GM10266 (cell line): Measurements from ENCODE around the gene NIPAL3.
A peak's percentile ranks its signal among the peaks of the same experiment; 100 is the strongest.

ENCODE experiments used
- DNase-seq: peaks from one replicate; pipeline ENCODE4 v3.0.0; 2012; ENCODE audit errors: extremely low spot score
- TF ChIP-seq, protein P1 (sequence below): IDR thresholded peaks from 2 replicates; pipeline ENCODE4 v1.5.1; 2012; ENCODE audit warnings: mild to moderate bottlenecking, low read depth; ENCODE audit not compliant: control insufficient read depth, insufficient read depth; ENCODE audit errors: missing control alignments

Gene NIPAL3

DNA sequence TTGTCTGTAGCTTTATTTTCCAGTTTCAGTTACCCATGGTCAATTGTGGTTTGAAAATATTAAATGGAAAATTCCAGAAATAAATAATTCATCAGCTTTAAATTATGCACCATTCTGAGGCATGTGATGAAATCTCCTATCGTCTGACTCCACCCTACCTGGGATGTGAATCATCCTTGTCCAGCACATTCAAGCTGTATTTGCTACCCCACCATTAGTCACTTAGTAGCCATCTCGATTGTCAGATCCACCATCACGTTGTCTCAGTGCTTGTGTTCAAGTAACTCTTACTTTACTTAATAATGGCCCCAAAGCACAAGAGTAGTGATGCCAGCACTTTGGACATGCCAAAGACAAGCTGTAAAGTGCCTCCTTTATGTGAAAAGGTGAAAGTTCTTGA lies 6.1 kb upstream of the NIPAL3 start:
- TF ChIP-seq, protein P1, sequence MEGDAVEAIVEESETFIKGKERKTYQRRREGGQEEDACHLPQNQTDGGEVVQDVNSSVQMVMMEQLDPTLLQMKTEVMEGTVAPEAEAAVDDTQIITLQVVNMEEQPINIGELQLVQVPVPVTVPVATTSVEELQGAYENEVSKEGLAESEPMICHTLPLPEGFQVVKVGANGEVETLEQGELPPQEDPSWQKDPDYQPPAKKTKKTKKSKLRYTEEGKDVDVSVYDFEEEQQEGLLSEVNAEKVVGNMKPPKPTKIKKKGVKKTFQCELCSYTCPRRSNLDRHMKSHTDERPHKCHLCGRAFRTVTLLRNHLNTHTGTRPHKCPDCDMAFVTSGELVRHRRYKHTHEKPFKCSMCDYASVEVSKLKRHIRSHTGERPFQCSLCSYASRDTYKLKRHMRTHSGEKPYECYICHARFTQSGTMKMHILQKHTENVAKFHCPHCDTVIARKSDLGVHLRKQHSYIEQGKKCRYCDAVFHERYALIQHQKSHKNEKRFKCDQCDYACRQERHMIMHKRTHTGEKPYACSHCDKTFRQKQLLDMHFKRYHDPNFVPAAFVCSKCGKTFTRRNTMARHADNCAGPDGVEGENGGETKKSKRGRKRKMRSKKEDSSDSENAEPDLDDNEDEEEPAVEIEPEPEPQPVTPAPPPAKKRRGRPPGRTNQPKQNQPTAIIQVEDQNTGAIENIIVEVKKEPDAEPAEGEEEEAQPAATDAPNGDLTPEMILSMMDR, result no peak
- no peak for DNase-seq

- no peak for DNase-seq
- TF ChIP-seq, protein P1, result no peak
Observed at GRCh38 chr1:24410750-24411149, 4.9 kb upstream of the NIPAL3 start.

DNA sequence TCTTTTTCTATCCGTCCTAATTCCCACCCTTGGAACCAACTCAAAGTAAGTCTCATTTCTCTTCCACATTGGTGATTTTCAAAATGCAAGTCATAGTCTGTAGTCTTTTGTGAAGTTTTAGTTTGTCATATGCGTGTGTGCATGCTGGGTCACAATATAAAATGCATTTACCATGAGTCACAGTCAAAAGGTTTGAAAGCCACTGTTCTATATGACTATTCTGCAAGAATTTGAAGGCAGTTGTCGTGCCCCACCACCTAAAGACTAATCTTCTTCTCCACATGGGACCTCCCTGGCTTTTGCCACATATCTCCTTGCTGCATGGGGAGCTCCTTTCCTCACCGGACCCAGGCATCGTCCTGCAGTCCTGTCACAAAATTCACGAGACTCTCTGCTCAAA lies 3.6 kb upstream of the NIPAL3 start:
- DNase-seq, result no peak
- TF ChIP-seq, protein P1, result no peak

- DNase-seq, result no peak
- TF ChIP-seq, protein P1, result no peak
Observed at GRCh38 chr1:24412408-24412807, 3.2 kb upstream of the NIPAL3 start.

DNA sequence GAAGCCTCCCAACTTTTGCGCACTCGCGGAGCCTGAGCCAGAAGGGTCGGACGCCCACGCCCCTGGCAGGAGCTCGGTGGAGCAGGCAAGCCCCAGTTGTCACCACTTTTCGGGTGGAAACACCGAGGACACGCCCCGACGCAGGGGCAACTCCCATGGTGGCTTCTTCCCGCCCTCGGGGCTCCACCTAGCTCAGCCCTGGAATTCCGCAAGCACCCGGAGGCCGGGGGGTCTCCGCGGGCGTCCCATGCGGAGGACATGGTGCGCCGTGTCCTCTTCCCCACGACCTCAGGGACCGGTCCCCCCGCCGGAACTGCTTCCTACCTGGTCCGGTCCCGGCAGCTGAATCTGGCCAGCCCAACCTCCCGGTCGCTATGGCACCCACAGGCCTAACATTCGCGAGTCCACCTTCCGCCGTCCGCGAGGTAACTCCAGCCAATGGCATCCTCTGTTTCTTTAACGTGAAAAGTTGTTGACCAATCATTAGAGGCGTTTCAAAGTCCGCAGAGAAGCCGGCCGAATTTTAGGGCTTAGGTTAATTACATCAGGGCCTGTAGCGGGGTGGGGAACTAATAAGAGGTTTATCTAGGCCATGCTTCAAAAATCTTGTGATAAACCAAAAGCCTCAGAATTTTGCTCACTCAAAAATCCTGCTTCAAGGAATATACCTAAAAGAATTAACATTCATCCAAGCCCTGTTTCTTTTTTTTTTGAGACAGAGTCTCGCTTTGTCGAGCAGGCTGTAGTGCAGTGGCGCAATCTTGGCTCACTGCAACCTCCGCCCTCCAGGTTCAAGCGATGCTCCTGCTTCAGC lies 2.0 kb upstream of the NIPAL3 start, which contains the start of gene STPG1:
TSS of gene STPG1 (minus strand) at position 433 of the 814 bp plus-strand sequence. CDS start 12,394 bp downstream, outside the sequence.
- TF ChIP-seq, protein P1, result no peak
- peak; percentile 89 for DNase-seq

DNA sequence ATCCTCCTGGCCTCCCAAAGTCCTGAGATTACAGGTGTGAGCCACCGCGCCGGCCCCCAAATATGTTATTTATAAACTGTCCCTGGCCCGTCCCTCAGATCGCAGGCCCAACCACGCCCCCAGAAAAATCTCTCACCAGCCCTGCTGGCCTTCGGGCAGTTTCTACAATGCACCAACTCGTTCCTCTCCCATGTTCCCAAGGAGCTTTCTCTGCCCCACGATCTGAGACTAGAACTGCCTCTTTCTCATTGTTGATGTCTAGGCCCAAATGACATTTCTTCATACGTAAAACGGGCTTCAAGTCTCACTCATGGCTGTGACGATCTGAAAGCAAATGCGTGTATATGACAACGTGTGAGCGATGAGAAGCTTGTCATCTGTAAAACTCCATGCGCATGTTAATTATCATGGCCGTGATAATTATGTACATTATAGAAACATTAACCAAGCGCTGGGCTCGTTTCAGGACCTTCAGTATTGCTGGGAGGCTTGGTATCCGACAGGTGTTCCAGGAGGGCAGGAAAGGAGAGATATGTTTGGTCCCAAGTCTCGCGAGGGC lies 748 bp upstream of the NIPAL3 start:
- TF ChIP-seq, protein P1, result no peak
- no peak for DNase-seq
